Keratinocyte (primary cell): ENCODE results near the gene PTPRT. TPM values are rescaled to one million over a fixed set of nuclear protein-coding genes. Genes with fewer than 3 reads are reported as not detected.
"Not testable (repeated sequence)": the region's sequence is repeated elsewhere in the genome, so short reads cannot be mapped to it uniquely, and the experiment has no call there.

Experiments
- DNase-seq: peaks from one replicate; pipeline ENCODE4 v3.0.0-alpha.2; 2011; ENCODE audit warnings: low read depth, missing footprints, low spot score
- FAIRE-seq: peaks from 2 replicates; lab custom pipeline; 2011; peaks lifted over from hg19 to GRCh38; lab: Jason Lieb, UNC
- H2AFZ ChIP-seq: 2 replicates; pipeline ENCODE4 v1.6.0; 2012; ENCODE audit warnings: low read length, control low read depth, inconsistent platforms; ENCODE audit not compliant: control insufficient read depth
- H3K27ac ChIP-seq: 2 replicates; pipeline ENCODE4 v1.5.1; 2011; ENCODE audit warnings: low read length; ENCODE audit not compliant: control insufficient read depth, insufficient read depth
- H3K27me3 ChIP-seq: 3 replicates; pipeline ENCODE4 v1.6.0; 2011; ENCODE audit warnings: low read length; ENCODE audit not compliant: control insufficient read depth, insufficient read depth; ENCODE audit errors: extremely low read depth
- H3K36me3 ChIP-seq, 2 experiments: 2 replicates in 1 of 2; 3 replicates in 1 of 2; pipeline ENCODE4 v1.5.1; 2011; ENCODE audit warnings: low read length in 2 of 2, mild to moderate bottlenecking in 1 of 2; ENCODE audit not compliant: control insufficient read depth in 2 of 2, insufficient read depth in 2 of 2; ENCODE audit errors: extremely low read depth in 1 of 2
- H3K4me1 ChIP-seq: 3 replicates; pipeline ENCODE4 v1.5.1; 2011; ENCODE audit warnings: low read length; ENCODE audit not compliant: control insufficient read depth, insufficient read depth; ENCODE audit errors: extremely low read depth
- H3K4me2 ChIP-seq: 3 replicates; pipeline ENCODE4 v1.6.0; 2011; ENCODE audit warnings: low read depth, low read length; ENCODE audit not compliant: control insufficient read depth, insufficient read depth; ENCODE audit errors: extremely low read depth
- H3K4me3 ChIP-seq, 3 experiments: fragments of 200-600 bp in 1 of 3; sonication (generic) in 1 of 3; 2 replicates in 2 of 3; 3 replicates in 1 of 3; pipeline ENCODE4 v1.5.1; 2011 to 2016; ENCODE audit warnings: low read length in 3 of 3, mild to moderate bottlenecking in 3 of 3, control low read depth in 2 of 3, inconsistent platforms in 1 of 3, low read depth in 1 of 3, mixed read lengths in 1 of 3, mixed run types in 1 of 3, moderate library complexity in 1 of 3; ENCODE audit not compliant: control insufficient read depth in 2 of 3, insufficient read depth in 2 of 3; ENCODE audit errors: extremely low read depth in 1 of 3
- H3K79me2 ChIP-seq: 2 replicates; pipeline ENCODE4 v1.6.0; 2012; ENCODE audit warnings: low read length; ENCODE audit not compliant: control insufficient read depth, insufficient read depth
- H3K9ac ChIP-seq: 3 replicates; pipeline ENCODE4 v1.6.0; 2011; ENCODE audit warnings: low read length; ENCODE audit not compliant: control insufficient read depth, insufficient read depth; ENCODE audit errors: extremely low read depth
- H3K9me1 ChIP-seq: 3 replicates; pipeline ENCODE4 v1.6.0; 2011; ENCODE audit warnings: low read length; ENCODE audit not compliant: control insufficient read depth, insufficient read depth; ENCODE audit errors: extremely low read depth
- H3K9me3 ChIP-seq: 2 replicates; pipeline ENCODE4 v1.5.1; 2012; ENCODE audit warnings: low read depth, low read length; ENCODE audit not compliant: control insufficient read depth
- H4K20me1 ChIP-seq: 3 replicates; pipeline ENCODE4 v1.6.0; 2011; ENCODE audit warnings: low read length; ENCODE audit not compliant: control insufficient read depth, insufficient read depth; ENCODE audit errors: extremely low read depth
- EZH2 ChIP-seq: IDR thresholded peaks from one replicate; pipeline ENCODE4 v1.6.1; 2012; ENCODE audit warnings: inconsistent platforms, mild to moderate bottlenecking, low read length, moderate library complexity
- dilution Hi-C: fragments of 300-500 bp; cut with MboI; formaldehyde crosslinking; loops from one replicate; pipeline ENCODE4 v1.7.0; 2020; ENCODE audit warnings: low sequenced_read_pairs; ENCODE audit not compliant: extremely low pct_ligation_motif_present
- polyA plus RNA-seq, 5 experiments: library from polyadenylated mRNA; depleted of rRNA in 3 of 5; stranded (reverse) in 3 of 5; stranded (forward) in 1 of 5; unstranded in 1 of 5; fragments of >200 nt; gene quantifications; 1 replicate in 1 of 5; 2 replicates in 3 of 5; 3 replicates in 1 of 5; pipeline versions ENCODE4 v1.2.1 to v1.2.3, GENCODE V29; 2011 to 2012; ENCODE audit warnings: missing spikeins in 2 of 5, low read depth in 1 of 5, low replicate concordance in 1 of 5
- TF ChIP-seq, protein P1 (sequence below), 3 experiments: IDR thresholded peaks in 1 of 3; conservative IDR thresholded peaks in 1 of 3; optimal IDR thresholded peaks in 1 of 3; 2 replicates in 2 of 3; 3 replicates in 1 of 3; pipeline versions ENCODE3 to v1.5.1; 2011; ENCODE audit warnings: low read length in 3 of 3, mild to moderate bottlenecking in 3 of 3, moderate library complexity in 2 of 3, control low read depth in 1 of 3, inconsistent platforms in 1 of 3; ENCODE audit not compliant: insufficient read depth in 2 of 3; ENCODE audit errors: extremely low read depth in 1 of 3

The PTPRT gene
- polyA plus RNA-seq, 1 donor (not counting 4 experiments of a cell fraction or from before 2014, with no cell fraction given) = not detected

DNA sequence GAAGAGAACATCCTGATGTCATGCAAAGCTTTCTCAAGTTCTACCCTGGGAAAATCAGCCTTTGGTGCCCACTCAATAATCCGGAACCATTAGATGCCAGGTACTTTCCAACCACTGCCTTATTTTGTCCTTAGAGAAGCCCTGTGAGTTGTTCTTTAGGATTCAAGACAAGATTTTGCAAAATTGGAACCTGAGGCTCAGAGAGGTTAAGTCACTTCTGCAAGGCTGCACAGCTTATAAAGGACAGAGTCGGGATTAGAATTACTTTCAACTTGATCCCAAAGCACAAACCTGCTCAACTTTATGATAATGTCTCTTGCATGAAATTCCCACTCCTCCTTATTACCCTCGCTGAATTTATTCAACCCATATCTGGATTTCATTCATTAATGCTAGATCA is 287.2 kb downstream of the PTPRT start:
- no peak overlapping the region for H2AFZ ChIP-seq
- no peak overlapping the region for H3K4me3 ChIP-seq
- H3K79me2 ChIP-seq = no peaks in the 10 kb centered on the region
- no peaks in the 10 kb centered on the region for H3K9me1 ChIP-seq
- no peak overlapping the region for H3K9ac ChIP-seq
- H3K4me1 ChIP-seq = no peaks in the 10 kb centered on the region
- H3K27me3 ChIP-seq = no peaks in the 10 kb centered on the region
- no peak overlapping the region for H3K27ac ChIP-seq
- DNase-seq (no peak), FAIRE-seq (no peak)
- dilution Hi-C loops = no loop called here
- H3K36me3 ChIP-seq = no peaks in the 10 kb centered on the region
- no peaks in the 10 kb centered on the region for H4K20me1 ChIP-seq
- H3K4me2 ChIP-seq = no peak overlapping the region
- TF ChIP-seq, protein P1, sequence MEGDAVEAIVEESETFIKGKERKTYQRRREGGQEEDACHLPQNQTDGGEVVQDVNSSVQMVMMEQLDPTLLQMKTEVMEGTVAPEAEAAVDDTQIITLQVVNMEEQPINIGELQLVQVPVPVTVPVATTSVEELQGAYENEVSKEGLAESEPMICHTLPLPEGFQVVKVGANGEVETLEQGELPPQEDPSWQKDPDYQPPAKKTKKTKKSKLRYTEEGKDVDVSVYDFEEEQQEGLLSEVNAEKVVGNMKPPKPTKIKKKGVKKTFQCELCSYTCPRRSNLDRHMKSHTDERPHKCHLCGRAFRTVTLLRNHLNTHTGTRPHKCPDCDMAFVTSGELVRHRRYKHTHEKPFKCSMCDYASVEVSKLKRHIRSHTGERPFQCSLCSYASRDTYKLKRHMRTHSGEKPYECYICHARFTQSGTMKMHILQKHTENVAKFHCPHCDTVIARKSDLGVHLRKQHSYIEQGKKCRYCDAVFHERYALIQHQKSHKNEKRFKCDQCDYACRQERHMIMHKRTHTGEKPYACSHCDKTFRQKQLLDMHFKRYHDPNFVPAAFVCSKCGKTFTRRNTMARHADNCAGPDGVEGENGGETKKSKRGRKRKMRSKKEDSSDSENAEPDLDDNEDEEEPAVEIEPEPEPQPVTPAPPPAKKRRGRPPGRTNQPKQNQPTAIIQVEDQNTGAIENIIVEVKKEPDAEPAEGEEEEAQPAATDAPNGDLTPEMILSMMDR (optimal IDR thresholded peaks at IDR 0.05 in 1 of 3, IDR thresholded peaks at IDR 0.05 in 1 of 3, conservative IDR thresholded peaks at IDR 0.05 in 1 of 3; ENCODE audit: extremely low read depth in 1 of 3, insufficient read depth in 2 of 3, low read length in 3 of 3) = no peak
- no peak for TF ChIP-seq EZH2
- H3K9me3 ChIP-seq = peaks cover 3% of the 10 kb centered on the region

DNA sequence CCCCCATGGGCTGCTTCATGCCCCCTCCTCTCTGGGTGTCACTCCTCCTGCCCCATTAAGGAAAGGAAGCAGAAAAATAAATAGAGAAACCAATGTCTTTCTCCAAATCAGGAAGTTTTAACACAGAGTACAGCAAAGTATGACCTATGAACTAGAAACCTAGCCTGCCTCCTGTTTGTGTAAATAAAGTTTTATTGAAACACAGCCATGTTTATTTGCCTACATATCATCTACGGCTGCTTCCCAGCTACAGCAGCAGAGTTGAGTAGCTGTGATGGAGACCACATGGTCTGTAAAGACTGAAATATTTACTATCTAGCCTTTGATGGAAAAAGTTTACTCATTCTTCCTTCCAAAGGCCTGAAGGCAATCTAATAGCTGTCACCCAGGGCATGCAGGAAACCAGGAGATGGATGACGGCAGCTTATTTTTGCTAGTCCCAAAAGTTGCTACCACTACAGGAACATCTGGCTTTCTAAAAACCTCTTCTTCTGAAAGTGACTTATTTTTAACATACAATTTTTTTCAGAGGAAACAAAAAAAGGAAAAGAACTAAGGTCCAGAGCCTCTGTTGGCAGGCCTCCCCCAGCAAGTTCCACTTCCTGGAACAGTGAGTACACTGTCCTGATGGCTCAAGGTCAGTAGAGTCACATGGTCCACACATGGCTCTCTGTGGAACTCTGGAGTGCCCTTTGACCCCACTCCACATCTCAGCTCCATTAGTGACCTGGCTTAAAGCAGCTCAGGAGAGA is 287.8 kb downstream of the PTPRT start:
- H3K4me1 ChIP-seq = no peaks in the 10 kb centered on the region
- no peak overlapping the region for H3K27ac ChIP-seq
- H4K20me1 ChIP-seq = no peaks in the 10 kb centered on the region
- no peaks in the 10 kb centered on the region for H3K36me3 ChIP-seq
- peaks cover 3% of the 10 kb centered on the region for H3K9me3 ChIP-seq
- H3K4me3 ChIP-seq = no peak overlapping the region
- H3K4me2 ChIP-seq = no peak overlapping the region
- no peaks in the 10 kb centered on the region for H3K9me1 ChIP-seq
- dilution Hi-C loops = no loop called here
- no peaks in the 10 kb centered on the region for H3K79me2 ChIP-seq
- H3K9ac ChIP-seq = no peak overlapping the region
- no peaks in the 10 kb centered on the region for H3K27me3 ChIP-seq
- DNase-seq (no peak), FAIRE-seq (no peak)
- TF ChIP-seq, protein P1 (optimal IDR thresholded peaks at IDR 0.05 in 1 of 3, IDR thresholded peaks at IDR 0.05 in 1 of 3, conservative IDR thresholded peaks at IDR 0.05 in 1 of 3; ENCODE audit: extremely low read depth in 1 of 3, insufficient read depth in 2 of 3, low read length in 3 of 3) = no peak
- H2AFZ ChIP-seq = no peak overlapping the region

DNA sequence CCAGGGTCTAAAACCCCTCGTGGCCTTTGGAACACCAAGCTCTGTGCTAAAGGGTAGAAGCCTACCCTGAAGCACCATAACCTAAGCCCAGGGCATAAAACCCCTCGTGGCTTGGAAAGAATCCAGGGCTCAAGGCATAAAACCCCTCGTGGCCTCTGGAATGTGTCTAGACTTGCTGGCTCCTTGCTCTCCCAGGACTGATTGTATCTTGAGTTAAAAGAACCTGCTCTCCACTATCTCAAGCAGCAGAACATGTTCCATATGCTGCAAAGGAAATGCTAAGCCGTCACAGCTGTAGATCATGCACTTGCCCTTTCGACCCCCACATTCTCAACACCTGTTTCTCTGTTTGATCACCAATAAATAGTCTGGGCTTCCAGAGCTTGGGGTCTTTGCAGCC is 288.9 kb downstream of the PTPRT start:
- H3K79me2 ChIP-seq, H3K9me1 ChIP-seq, H2AFZ ChIP-seq, H3K36me3 ChIP-seq, FAIRE-seq, H3K27me3 ChIP-seq, dilution Hi-C loops, H3K4me1 ChIP-seq, H3K27ac ChIP-seq, H3K4me2 ChIP-seq, DNase-seq, H3K9ac ChIP-seq, H3K4me3 ChIP-seq, H4K20me1 ChIP-seq, H3K9me3 ChIP-seq: not testable (repeated sequence)
